AG09319 (cell line): ENCODE results near the gene SYNRG.

ENCODE experiments used
- DNase-seq: peaks from one replicate; pipeline ENCODE4 v3.0.0-alpha.2; 2010; ENCODE audit warnings: low read depth; ENCODE audit errors: extremely low read depth
- CTCF ChIP-seq: IDR thresholded peaks from 2 replicates; pipeline ENCODE4 v1.5.1; 2011; ENCODE audit warnings: low read depth, mild to moderate bottlenecking, inconsistent platforms, low read length, moderate library complexity

The SYNRG gene

GRCh38 chr17:37609170-37610040, at the start of gene SYNRG:
SYNRG (minus strand) TSS chr17:37609418; CDS start chr17:37609355, 63 bp downstream.
- peak; percentile 89 for DNase-seq
- TF ChIP-seq CTCF = peak; percentile 34

- DNase-seq = no peak
- no peak for TF ChIP-seq CTCF
These were observed 48.0 kb upstream of the SYNRG start for GRCh38 chr17:37657202-37657601.

GRCh38 chr17:37651849-37652248, 42.6 kb upstream of the SYNRG start:
- no peak for TF ChIP-seq CTCF
- DNase-seq = no peak

- peak; percentile 22 for DNase-seq
- peak; percentile 55 for TF ChIP-seq CTCF
These were observed 41.3 kb upstream of the SYNRG start for GRCh38 chr17:37650419-37651003.

- peak; percentile 19 for DNase-seq
- no peak for TF ChIP-seq CTCF
These were observed 39.3 kb upstream of the SYNRG start for GRCh38 chr17:37648555-37648954.

GRCh38 chr17:37647856-37648255, 38.6 kb upstream of the SYNRG start:
- no peak for TF ChIP-seq CTCF
- no peak for DNase-seq

GRCh38 chr17:37643869-37644268, 34.7 kb upstream of the SYNRG start:
- no peak for DNase-seq
- TF ChIP-seq CTCF = no peak
